Stimulated activated CD8-positive, alpha-beta memory T cell treated with anti-CD3 and anti-CD28 coated beads, Interleukin-4, amount 100 ng/mL, for 1 hour (primary cell): ENCODE data around the gene WDR73.
A peak's percentile ranks its signal among the peaks of the same experiment; 100 is the strongest.

Experiments used
- DNase-seq, 2 donors: peaks; one replicate each; pipeline ENCODE4 v3.0.0-alpha.2; 2020; ENCODE audit warnings: low read depth in 2 of 2, low spot score in 1 of 2

The WDR73 gene

GRCh38 chr15:84621358-84621979, 32.6 kb downstream of the WDR73 start:
- DNase-seq: no peak

- DNase-seq: no peak
Observed at GRCh38 chr15:84620626-84621025, 33.5 kb downstream of the WDR73 start.

GRCh38 chr15:84616235-84616634, 37.8 kb downstream of the WDR73 start:
- DNase-seq: no peak

GRCh38 chr15:84611631-84612030, 42.5 kb downstream of the WDR73 start:
- DNase-seq: no peak

GRCh38 chr15:84609818-84610525, 44.1 kb downstream of the WDR73 start:
- no peak for DNase-seq

GRCh38 chr15:84608707-84609284, 45.3 kb downstream of the WDR73 start:
- DNase-seq: no peak

- no peak for DNase-seq
Observed at GRCh38 chr15:84606653-84607120, 47.4 kb downstream of the WDR73 start.

- DNase-seq: no peak
Observed at GRCh38 chr15:84605554-84605882, 48.6 kb downstream of the WDR73 start.

- no peak for DNase-seq
Observed at GRCh38 chr15:84604826-84605553, 49.1 kb downstream of the WDR73 start.

- no peak for DNase-seq
Observed at GRCh38 chr15:84603630-84604379, 50.3 kb downstream of the WDR73 start.

GRCh38 chr15:84601555-84601838, 52.6 kb downstream of the WDR73 start:
- no peak for DNase-seq

GRCh38 chr15:84600687-84601554, 53.2 kb downstream of the WDR73 start, which contains the start of gene ZSCAN2:
Gene ZSCAN2 (plus strand): TSS chr15:84601009. CDS start chr15:84603928, 2,919 bp downstream.
- DNase-seq: peak; percentile 79 to 88

- peak in 1 of 2 donors; percentile 6 for DNase-seq
Observed at GRCh38 chr15:84600331-84600686, 53.8 kb downstream of the WDR73 start.

- no peak for DNase-seq
Observed at GRCh38 chr15:84599906-84600305, 54.2 kb downstream of the WDR73 start.

- no peak for DNase-seq
Observed at GRCh38 chr15:84598993-84599392, 55.1 kb downstream of the WDR73 start.

- DNase-seq: no peak
Observed at GRCh38 chr15:84598250-84598649, 55.8 kb downstream of the WDR73 start.

- DNase-seq: no peak
Observed at GRCh38 chr15:84597296-84597695, 56.8 kb downstream of the WDR73 start.

- no peak for DNase-seq
Observed at GRCh38 chr15:84595660-84596059, 58.4 kb downstream of the WDR73 start.

- no peak for DNase-seq
Observed at GRCh38 chr15:84594617-84595290, 59.3 kb downstream of the WDR73 start.

- no peak for DNase-seq
Observed at GRCh38 chr15:84591815-84592214, 62.3 kb downstream of the WDR73 start.
